ENCODE measurements around the gene TYK2.

DNA sequence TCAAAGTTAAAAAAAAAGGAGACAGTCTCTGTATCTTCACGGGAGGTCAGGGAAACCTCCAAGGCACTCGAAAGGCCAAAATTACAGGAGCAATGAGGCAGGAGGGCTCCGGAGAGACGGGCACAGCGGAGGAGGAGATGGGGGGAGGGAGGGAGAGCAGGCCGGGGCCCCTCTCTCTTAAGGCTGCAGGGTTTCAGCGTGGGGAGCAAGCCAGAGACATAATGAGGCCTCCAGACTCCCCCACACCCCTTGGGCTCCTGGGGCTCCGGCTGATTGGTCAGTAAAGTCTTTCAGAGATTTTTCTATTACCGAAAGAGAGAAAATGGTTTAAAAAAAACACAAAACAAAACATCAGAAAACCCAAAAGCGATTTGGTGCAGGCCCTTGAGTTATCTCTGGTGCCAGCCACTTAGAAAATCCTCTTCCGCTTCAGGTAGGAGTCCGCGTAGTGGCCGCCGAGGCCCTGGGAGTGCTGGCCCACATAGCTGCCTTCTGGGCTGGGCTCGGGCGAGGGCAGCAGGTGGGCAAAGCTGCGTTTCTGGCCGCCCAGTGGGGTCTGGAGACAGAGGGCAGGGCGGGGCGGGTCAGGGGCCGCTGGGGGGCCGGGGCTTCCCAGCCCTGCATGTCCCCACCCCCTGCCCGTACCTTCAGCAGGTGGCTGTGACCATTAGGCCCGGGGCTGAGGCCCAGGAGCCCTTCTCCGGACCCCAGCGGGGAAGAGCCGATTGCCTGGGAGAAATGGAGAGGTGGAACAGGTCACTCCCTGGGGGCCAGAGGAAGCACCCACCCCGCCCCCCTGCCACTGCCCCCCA lies 63.1 kb downstream of the TYK2 start:
- TF ChIP-seq CTCF (IDR thresholded peaks at IDR 0.05) (no peak), POLR2A (IDR thresholded peaks at IDR 0.05) (no peak)
